DMS 273 (cell line): ENCODE measurements around the gene TSSC4.

ENCODE experiments used
- DNase-seq: peaks from one replicate; lab custom pipeline; 2025; ENCODE audit not compliant: unreplicated experiment; lab: John Stamatoyannopoulos, UW

Gene TSSC4

DNA sequence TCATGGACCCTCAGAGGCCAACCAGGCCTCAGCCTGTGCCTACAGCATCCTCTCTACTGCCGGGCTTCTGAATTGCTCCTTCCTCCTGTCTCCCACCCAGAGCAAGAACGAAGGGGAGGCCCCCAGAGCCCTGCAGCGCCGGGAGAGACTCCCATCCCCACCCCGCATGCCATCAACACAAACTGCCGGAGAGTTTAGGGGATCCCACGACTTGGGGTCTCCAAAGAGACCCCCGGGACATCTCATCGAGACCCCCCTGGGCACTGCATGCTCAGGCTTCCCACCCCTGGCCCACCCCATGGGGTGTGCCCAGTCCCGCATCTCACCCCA, 31.7 kb upstream of the TSSC4 start:
- DNase-seq = no peak

- DNase-seq = no peak
Measured at GRCh38 chr11:2369320-2369719, 31.2 kb upstream of the TSSC4 start.

DNA sequence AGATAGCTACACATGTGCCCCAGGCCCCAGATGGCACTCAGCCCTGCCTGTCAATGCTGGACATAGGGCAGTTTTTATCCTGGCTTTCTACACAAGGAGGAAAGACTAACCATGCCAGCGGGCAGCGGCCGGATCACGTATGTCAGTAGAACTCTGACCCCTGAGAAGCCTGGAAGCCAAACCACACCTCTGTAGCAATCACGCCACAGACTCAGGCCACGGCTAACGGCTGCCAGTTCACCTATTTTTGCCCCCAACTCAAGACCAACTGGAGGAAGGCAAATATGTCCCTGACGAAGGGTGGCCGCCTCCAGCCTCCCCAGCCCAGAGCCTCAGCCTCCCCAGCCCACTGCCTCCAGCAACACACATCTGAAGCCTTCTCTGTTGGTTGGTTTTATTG, 30.7 kb upstream of the TSSC4 start:
- DNase-seq = no peak

GRCh38 chr11:2374456-2375201, 25.9 kb upstream of the TSSC4 start:
- DNase-seq = no peak

GRCh38 chr11:2375341-2375853, 25.2 kb upstream of the TSSC4 start:
- DNase-seq = no peak

GRCh38 chr11:2375964-2376551, 24.5 kb upstream of the TSSC4 start:
- no peak for DNase-seq

DNA sequence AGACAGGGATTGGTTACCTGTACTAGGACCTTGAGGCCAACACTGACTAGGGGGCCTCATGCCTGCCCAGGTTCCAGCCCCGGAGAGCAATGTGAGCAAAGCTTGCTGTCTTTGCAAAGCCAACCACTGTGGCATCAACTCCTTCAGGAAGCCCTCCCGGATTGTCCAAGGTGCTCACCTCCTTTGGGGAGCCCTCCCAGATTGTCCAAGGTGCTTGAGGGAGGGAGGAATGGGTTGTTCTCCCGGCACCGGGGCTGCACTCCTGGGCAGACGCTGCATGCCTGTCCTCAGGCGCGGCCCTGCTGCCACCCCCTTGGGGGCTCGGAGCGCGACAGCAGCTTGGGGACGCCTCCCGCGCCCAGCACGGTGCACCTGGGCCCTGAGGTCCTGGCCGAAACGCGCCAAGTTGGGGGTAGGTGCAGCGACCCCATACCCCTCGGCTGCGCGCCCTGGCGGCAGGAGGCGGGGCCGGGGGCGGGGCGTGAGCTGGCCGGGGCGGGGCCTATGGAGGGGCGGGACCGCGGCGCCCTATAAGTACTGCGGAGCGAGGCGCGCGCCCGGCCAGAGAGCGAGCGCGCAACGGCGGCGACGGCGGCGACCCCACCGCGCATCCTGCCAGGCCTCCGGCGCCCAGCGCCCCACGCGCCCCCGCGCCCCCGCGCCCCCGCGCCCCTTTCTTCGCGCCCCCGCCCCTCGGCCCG, 23.6 kb upstream of the TSSC4 start, which contains the start of gene CD81:
CD81 (plus strand) TSS at position 560 of the 701 bp plus-strand sequence. CDS start 240 bp downstream, outside the sequence.
- DNase-seq = peak; percentile 39

- DNase-seq = peak; percentile 74
Measured at GRCh38 chr11:2377511-2378443, 22.8 kb upstream of the TSSC4 start.

DNA sequence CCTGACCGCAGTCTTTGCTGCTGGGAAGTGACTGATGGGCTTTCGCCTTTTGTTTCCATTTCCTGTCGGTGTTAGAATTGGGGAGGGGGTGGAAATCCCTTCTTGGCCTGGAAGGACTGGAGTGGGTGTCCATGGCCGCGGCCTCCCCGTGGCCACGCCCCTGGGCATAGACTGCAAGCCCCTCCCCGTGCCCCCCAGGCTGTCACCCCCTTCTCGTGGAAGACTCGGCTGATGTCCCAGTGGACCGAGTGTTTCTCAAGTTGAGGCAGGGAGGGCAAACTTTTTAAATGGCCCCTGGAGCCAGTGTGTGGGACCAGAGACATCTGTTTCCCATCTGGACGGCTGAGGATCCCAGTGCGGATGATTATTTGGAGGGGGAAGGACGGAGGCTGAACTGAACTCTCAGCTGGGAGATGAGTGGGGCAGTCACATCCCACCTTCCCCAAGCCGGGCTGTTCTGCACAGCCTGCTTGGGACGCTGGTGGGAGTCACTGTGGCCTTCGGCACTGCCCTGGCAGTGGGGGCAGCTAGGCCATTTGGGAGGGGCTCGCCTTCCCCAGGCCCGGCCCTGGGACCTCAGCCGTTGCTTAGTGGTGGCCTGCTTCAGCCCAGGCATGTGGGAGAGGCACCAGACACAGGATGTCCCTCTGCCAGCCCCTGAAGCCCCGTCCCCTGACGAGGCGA, 21.9 kb upstream of the TSSC4 start:
- peak; percentile 67 for DNase-seq

GRCh38 chr11:2379466-2380174, 20.9 kb upstream of the TSSC4 start:
- no peak for DNase-seq

- DNase-seq = no peak
Measured at GRCh38 chr11:2380396-2380795, 20.2 kb upstream of the TSSC4 start.

- no peak for DNase-seq
Measured at GRCh38 chr11:2380807-2381350, 19.7 kb upstream of the TSSC4 start.

GRCh38 chr11:2381494-2382128, 18.9 kb upstream of the TSSC4 start:
- DNase-seq = no peak

DNA sequence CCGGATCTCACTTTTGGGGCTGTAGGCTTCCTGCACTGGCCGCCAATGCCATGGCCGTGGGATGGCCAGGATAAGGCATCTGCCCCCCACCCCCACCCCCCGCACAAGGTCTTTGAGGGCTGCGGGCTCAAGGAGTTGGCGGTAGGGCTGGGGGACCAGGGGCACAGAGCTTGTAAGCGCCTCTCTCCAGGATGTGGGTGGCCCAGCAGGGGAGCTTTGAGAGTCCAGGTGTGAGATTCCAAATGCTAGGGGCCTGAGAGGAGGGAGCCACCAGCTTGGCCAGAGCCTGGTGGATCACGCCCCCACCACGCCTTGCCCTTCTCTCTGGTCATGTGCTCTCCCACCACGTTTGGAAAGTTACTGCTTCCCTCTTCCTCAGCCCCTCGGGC, 18.4 kb upstream of the TSSC4 start:
- DNase-seq = no peak

DNA sequence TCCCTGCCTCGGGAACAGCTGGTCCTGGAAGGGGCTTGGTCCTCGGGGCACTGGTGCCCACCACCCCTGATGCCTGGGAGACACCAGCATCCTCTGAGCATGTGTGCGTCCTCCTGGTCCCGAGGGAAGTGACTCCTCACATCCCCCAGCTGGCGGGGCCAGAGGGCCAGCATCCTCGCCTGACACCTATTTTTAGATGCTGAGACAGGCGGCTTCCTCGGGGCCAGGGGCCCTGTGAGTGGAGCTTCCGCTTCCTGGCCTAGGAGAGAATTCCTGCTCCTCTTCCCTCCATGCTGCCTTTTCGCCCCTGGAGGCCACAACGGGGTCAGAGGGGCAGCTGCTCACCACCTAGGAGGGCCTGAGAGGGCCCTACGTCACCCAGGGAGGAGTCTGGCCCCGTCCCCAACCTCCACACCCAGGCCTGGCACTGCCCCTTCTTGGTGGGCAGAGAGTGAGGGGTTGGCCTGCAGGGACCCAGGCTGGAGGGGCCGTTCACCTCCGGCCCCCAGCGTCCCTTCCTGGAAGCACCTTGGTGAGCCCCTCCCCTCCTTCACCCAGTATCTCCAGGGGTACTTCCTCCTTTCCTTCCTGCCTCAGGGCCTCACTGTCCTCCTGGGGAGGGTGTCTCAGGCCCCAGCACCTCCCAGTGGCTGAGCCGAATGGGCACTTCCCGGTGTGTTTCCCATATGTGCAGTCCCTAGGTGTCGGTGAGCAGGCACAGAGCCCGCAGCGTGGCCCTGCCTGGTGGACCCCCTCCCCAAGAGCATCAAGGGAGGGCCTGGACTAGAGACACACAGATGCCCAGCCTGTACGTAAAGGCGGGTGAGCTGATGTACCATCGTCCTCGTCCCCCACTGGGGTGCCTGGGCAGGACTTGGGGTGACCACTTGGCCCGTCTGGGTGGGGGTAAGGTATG, 17.4 kb upstream of the TSSC4 start:
- no peak for DNase-seq

GRCh38 chr11:2383852-2384804, 16.4 kb upstream of the TSSC4 start:
- DNase-seq = no peak
